Measurements from ENCODE around the gene ENPEP.

ENPEP gene

DNA sequence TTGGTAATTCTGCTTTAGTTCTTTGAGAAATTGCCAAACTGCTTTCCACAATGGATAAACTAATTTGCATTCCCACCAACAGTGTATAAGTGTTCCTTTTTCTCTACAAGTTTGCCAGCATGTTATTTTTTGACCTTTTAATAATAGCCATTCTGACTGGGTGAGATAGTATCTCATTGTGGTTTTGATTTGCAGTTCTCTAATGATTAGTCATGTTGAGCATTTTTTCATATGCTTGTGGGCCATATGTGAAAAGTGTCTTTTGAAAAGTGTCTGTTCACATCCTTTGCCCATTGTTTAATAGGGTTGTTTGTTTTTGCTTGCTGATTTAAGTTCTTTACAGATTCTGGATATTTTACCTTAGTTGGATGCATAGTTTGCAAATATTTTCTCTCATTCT is 25.9 kb downstream of the ENPEP start:
- peak; percentile 40 for DNase-seq (ENCODE audit: low read depth)
- TF ChIP-seq, protein P1, sequence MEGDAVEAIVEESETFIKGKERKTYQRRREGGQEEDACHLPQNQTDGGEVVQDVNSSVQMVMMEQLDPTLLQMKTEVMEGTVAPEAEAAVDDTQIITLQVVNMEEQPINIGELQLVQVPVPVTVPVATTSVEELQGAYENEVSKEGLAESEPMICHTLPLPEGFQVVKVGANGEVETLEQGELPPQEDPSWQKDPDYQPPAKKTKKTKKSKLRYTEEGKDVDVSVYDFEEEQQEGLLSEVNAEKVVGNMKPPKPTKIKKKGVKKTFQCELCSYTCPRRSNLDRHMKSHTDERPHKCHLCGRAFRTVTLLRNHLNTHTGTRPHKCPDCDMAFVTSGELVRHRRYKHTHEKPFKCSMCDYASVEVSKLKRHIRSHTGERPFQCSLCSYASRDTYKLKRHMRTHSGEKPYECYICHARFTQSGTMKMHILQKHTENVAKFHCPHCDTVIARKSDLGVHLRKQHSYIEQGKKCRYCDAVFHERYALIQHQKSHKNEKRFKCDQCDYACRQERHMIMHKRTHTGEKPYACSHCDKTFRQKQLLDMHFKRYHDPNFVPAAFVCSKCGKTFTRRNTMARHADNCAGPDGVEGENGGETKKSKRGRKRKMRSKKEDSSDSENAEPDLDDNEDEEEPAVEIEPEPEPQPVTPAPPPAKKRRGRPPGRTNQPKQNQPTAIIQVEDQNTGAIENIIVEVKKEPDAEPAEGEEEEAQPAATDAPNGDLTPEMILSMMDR (conservative IDR thresholded peaks at IDR 0.05; ENCODE audit: low read length) = no peak
- H3K4me3 ChIP-seq (ENCODE audit: low read length) = no peak overlapping the region

DNA sequence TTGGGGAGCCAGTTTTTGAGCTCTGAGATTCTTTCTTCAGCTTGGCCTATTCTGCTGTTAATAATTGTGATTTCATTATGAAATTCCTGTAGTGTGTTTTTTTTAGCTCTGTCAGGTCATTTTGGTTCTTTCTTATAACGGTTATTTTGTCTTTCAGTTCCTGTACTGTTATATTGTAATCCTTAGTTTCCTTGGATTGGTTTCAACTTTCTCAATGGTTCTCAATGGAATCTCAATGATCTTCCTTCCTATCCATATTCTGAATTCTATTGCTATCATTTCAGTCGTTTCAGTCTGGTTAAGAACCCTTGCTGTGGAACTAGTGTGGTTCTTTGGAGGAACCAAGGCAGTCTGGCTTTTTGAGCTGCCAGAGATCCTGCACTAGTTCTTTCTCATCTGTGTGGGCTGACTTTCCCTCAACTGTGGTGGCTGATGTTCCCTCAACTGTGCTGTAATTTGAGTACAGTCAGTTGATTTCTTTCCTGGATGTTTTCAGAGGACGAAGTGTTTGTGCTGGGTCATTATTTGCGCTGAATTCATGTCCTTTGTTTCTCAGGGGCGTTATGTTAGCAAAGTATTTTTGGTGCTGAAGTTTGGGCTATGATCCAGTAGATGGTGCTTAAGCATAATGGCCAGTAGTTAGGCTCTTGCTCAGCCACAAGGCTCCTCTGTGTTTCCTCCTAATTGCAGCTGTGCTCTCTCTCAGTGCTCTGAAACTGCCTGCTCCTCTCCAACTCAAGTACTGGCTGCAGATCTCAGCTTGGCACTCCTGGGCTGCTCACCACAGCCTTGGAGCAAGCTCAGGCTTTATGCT is 27.5 kb downstream of the ENPEP start:
- no peak overlapping the region for H3K4me3 ChIP-seq (ENCODE audit: low read length)
- TF ChIP-seq, protein P1 (conservative IDR thresholded peaks at IDR 0.05; ENCODE audit: low read length) = no peak; the same call in 1 of the 2 replicates
- peak; percentile 33 for DNase-seq (ENCODE audit: low read depth)

DNA sequence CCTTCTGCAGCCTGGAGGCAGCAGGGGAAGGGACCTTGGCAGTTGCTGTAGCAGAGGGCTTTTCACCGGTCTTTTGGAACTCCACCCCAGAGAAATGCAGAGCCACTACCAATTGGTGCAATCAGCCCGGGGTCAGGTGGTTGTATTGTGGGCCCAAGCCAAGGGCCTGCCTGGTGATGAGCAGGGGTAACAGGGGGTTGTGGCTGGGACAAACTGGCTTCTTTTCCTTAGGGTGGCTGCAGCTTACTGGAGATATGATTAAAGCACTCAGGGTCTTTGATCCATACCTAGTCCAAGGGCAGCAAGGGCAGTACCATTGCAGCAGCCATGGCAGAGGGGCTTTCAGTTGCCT is 28.1 kb downstream of the ENPEP start:
- DNase-seq (ENCODE audit: low read depth) = no peak
- no peak overlapping the region for H3K4me3 ChIP-seq (ENCODE audit: low read length)
- TF ChIP-seq, protein P1 (conservative IDR thresholded peaks at IDR 0.05; ENCODE audit: low read length) = no peak

DNA sequence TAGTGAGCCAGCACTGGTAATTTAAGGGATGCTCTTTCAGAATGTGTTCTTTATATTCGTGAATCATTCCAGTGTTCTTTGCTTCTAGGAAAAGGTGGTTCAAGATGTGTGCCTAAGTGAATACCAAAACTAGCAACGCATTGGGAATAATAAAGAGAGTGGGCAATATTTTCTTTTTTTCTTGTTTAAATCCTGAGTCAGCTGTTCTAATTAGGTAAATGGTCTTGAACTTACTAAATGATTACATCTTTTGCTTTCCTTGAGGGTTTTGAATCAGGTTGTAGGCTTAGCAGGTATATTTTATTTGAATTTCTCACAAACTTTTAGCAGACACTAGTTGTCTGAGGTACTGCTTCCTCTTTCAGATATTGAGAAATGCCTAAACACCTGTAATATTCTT is 29.5 kb downstream of the ENPEP start:
- DNase-seq (ENCODE audit: low read depth) = no peak
- H3K4me3 ChIP-seq (ENCODE audit: low read length) = no peak overlapping the region
- TF ChIP-seq, protein P1 (conservative IDR thresholded peaks at IDR 0.05; ENCODE audit: low read length) = no peak

DNA sequence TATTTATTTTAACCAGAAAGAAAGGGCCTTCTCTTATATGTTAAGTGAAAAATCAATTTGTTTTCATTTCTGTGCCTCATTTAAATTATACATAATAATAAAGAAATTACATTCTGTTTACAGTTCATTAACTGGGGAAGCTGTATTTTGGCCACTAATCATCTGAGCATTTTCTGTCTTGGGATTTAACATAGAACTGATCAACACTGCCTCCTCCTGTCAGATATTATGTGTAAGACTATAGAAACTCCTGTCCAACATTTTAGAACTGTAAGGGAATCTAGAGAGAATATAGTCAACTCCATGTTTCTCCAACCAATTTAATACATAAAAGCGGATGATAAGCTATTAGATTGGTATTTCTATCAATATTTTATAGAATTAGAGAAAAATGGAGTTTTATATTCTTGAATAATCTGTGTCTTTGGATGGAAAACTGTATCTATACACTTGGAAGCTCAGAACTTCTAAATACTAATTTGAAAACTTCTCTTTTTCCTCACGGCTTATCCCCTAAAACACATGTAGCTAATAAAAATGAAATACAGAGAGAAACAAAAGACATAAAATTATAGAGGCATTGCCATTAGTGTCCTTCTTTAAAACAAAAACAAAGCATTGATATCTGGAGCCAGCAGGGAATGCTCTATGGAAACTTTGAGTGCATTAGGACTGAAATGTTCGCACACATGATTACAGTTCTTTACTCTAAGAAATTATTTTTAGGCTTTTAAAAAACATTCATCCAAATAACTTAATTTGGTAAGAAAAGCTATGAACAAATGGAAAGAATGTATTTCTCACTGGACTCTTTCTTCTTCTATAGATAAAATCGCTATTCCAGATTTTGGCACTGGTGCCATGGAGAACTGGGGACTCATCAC is 33.1 kb downstream of the ENPEP start:
- peak; percentile 46 for DNase-seq (ENCODE audit: low read depth)
- TF ChIP-seq, protein P1 (conservative IDR thresholded peaks at IDR 0.05; ENCODE audit: low read length) = peak; percentile 70
- no peak overlapping the region for H3K4me3 ChIP-seq (ENCODE audit: low read length)

DNA sequence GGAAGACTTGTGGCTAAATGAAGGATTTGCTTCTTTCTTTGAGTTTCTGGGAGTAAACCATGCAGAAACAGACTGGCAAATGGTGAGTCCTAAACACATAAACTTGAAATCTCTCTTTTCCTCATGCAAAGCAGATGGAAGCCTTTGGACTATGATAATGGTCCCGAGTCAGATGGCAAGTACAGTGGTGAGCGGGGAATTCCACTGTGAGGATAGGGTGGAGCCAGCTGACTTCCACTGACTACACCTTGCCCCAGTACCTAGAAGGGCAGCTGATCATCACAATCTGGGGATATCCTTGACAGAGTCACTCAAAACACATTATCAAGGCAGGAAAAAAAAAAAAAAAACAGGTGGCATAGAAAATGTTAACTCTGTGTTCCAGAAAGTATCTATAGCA is 34.3 kb downstream of the ENPEP start:
- TF ChIP-seq, protein P1 (conservative IDR thresholded peaks at IDR 0.05; ENCODE audit: low read length) = no peak
- no peak overlapping the region for H3K4me3 ChIP-seq (ENCODE audit: low read length)
- no peak for DNase-seq (ENCODE audit: low read depth)

All from AG10803 (cell line).